ENCODE measurements around the gene VPS39. TPM values are rescaled to one million over a fixed set of nuclear protein-coding genes. Genes with fewer than 3 reads are reported as not detected.

The VPS39 gene
- total and polyA plus RNA-seq, 2 of the 8 experiments (the other 6 are each of a cell fraction or from before 2014, with no cell fraction given): 34.4 to 36.6 TPM

DNA sequence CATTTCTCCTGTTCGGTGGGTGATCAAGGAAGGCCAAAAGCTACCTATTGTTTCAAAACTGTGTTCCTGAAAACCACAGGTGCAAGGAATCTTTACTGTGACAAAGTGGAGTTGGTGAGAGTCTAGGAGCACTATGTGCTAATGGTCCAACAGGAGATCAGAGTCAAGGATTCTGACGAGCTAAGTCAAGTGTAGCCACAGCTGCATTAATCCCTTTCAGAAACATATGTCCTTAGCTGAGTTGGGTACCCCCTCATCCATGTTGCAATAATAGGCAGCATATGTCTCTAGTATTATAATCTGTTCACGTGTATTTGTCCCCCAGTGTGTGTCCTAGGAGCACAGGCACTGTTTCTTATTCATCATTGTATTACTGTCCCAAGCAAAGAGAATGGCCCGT lies 1.7 kb downstream of the VPS39 start:
- ChIA-PET POLR2A (ENCODE audit: partially characterized antibody) (no interaction called here), CTCF (ENCODE audit: partially characterized antibody) (interaction anchor here (1.1 to 2.3 kb wide), 2 partner anchors 68 to 179 kb away, joined by 5 to 6 read pairs; no protein-coding TSS in a partner anchor)
- TF ChIP-seq CHD1 (IDR thresholded peaks at IDR 0.05; ENCODE audit: low read depth, low read length) (no peak), ZNF274 (IDR thresholded peaks at IDR 0.05; ENCODE audit: borderline replicate concordance, extremely low read depth, low read length) (no peak), FOSL1 (IDR thresholded peaks at IDR 0.05; ENCODE audit: insufficient read depth, low read depth, low read length) (no peak), SP4 (IDR thresholded peaks at IDR 0.05; ENCODE audit: low read length) (no peak), GTF2F1 (IDR thresholded peaks at IDR 0.05; ENCODE audit: borderline replicate concordance, low read depth, low read length) (no peak), EZH2 (IDR thresholded peaks at IDR 0.05; ENCODE audit: low read depth, low read length, severe bottlenecking) (no peak), SP1 (IDR thresholded peaks at IDR 0.05; ENCODE audit: low read depth, low read length) (no peak)
- TF ChIP-seq, protein P1, sequence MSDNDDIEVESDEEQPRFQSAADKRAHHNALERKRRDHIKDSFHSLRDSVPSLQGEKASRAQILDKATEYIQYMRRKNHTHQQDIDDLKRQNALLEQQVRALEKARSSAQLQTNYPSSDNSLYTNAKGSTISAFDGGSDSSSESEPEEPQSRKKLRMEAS (IDR thresholded peaks at IDR 0.05): no peak
- TF ChIP-seq, protein P2, sequence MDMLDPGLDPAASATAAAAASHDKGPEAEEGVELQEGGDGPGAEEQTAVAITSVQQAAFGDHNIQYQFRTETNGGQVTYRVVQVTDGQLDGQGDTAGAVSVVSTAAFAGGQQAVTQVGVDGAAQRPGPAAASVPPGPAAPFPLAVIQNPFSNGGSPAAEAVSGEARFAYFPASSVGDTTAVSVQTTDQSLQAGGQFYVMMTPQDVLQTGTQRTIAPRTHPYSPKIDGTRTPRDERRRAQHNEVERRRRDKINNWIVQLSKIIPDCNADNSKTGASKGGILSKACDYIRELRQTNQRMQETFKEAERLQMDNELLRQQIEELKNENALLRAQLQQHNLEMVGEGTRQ (IDR thresholded peaks at IDR 0.05; ENCODE audit: low read length): no peak
- TF ChIP-seq, protein P3, sequence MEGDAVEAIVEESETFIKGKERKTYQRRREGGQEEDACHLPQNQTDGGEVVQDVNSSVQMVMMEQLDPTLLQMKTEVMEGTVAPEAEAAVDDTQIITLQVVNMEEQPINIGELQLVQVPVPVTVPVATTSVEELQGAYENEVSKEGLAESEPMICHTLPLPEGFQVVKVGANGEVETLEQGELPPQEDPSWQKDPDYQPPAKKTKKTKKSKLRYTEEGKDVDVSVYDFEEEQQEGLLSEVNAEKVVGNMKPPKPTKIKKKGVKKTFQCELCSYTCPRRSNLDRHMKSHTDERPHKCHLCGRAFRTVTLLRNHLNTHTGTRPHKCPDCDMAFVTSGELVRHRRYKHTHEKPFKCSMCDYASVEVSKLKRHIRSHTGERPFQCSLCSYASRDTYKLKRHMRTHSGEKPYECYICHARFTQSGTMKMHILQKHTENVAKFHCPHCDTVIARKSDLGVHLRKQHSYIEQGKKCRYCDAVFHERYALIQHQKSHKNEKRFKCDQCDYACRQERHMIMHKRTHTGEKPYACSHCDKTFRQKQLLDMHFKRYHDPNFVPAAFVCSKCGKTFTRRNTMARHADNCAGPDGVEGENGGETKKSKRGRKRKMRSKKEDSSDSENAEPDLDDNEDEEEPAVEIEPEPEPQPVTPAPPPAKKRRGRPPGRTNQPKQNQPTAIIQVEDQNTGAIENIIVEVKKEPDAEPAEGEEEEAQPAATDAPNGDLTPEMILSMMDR (IDR thresholded peaks at IDR 0.05; ENCODE audit: control extremely low read depth in 1 of 3, insufficient read depth in 1 of 3, low read depth in 1 of 3, low read length in 3 of 3): no peak

More for the DNA sequence above, 1.7 kb downstream of the VPS39 start:
- no peak overlapping the region for H2AFZ ChIP-seq (ENCODE audit: low read length)
- no peak overlapping the region for H3K4ac ChIP-seq (replicated peaks; ENCODE audit: insufficient read length, low read depth, low read length)
- peaks cover 0 to 18% of the 10 kb centered on the region in 2 experiments; a peak in 3 of 4 replicates for H3K79me2 ChIP-seq (ENCODE audit: control insufficient read depth in 1 of 2, insufficient read depth in 2 of 2, low read length in 2 of 2)
- no peak overlapping the region for H2BK12ac ChIP-seq (ENCODE audit: low read depth, low read length)
- H3K36me3 ChIP-seq (ENCODE audit: control insufficient read depth in 2 of 4, insufficient read depth in 4 of 4, low read length in 3 of 4): peaks cover 0 to 15% (median 12%) of the 10 kb centered on the region in 4 experiments; a peak in 7 of 8 replicates
- H3K23ac ChIP-seq (ENCODE audit: insufficient read length): no peak overlapping the region
- H4K91ac ChIP-seq (replicated peaks; ENCODE audit: insufficient read length, low read length): no peak overlapping the region
- no peak overlapping the region for H3K27ac ChIP-seq (ENCODE audit: low read depth, low read length)
- H3K14ac ChIP-seq (ENCODE audit: insufficient read length): no peak overlapping the region
- no peaks in the 10 kb centered on the region for H3K27me3 ChIP-seq (replicated peaks in 1 of 4; ENCODE audit: control insufficient read depth in 3 of 4, extremely low read depth in 1 of 4, insufficient read depth in 3 of 4, low read length in 3 of 4)
- H2BK120ac ChIP-seq (replicated peaks; ENCODE audit: low read depth, low read length): no peak overlapping the region
- H2BK5ac ChIP-seq (ENCODE audit: low read depth, low read length): no peak overlapping the region
- DNase-seq (ENCODE audit: low read depth in 1 of 2, low spot score in 2 of 2): no peak
- H3K79me1 ChIP-seq (ENCODE audit: low read depth, low read length): peaks cover 8% of the 10 kb centered on the region
- no peak overlapping the region for H2BK20ac ChIP-seq (ENCODE audit: low read length)
- H2BK15ac ChIP-seq (ENCODE audit: low read length): no peak overlapping the region
- no peak for FAIRE-seq
- no peak overlapping the region for H3K56ac ChIP-seq (replicated peaks; ENCODE audit: insufficient read length, low read depth, low read length)
- no peaks in the 10 kb centered on the region for H3K9me3 ChIP-seq (ENCODE audit: insufficient read depth in 2 of 2, low read depth in 1 of 2, low read length in 1 of 2)
- H3K9ac ChIP-seq (replicated peaks in 1 of 4; ENCODE audit: extremely low read depth in 1 of 4, low read depth in 3 of 4, low read length in 3 of 4): no peak overlapping the region
- H4K8ac ChIP-seq (ENCODE audit: extremely low read depth, insufficient read depth, low read length): no peak overlapping the region
- H4K5ac ChIP-seq (ENCODE audit: insufficient read length, low read depth, low read length): no peak overlapping the region
- H3K23me2 ChIP-seq (ENCODE audit: low read depth, low read length): 0 out of 2 replicates have a peak, but pooled peaks cover 5% of the 10 kb centered on the region
- peak overlapping the region in 1 of 2 experiments; percentile 58; a peak in 1 of 4 replicates for H3K4me2 ChIP-seq (ENCODE audit: insufficient read depth in 1 of 2, low read depth in 2 of 2, low read length in 2 of 2)
- peaks cover 0 to 6% (median 2%) of the 10 kb centered on the region in 4 experiments; a peak in 3 of 7 replicates for H3K4me1 ChIP-seq (replicated peaks in 1 of 4; ENCODE audit: control insufficient read depth in 3 of 4, insufficient read depth in 4 of 4, low read length in 3 of 4)
- no peak overlapping the region for H3K4me3 ChIP-seq (ENCODE audit: extremely low read depth in 1 of 4, insufficient read depth in 2 of 4, low read depth in 3 of 4, low read length in 4 of 4)
- no peak overlapping the region for H2AK5ac ChIP-seq (ENCODE audit: low read depth, low read length)
- no peak overlapping the region for H3K18ac ChIP-seq (ENCODE audit: extremely low read depth, low read length)
- peaks cover 0 to 2% of the 10 kb centered on the region in 2 experiments for H4K20me1 ChIP-seq (replicated peaks in 1 of 2; ENCODE audit: control insufficient read depth in 1 of 2, insufficient read depth in 2 of 2, low read length in 2 of 2)
- 86% methylated on average over 4 of the region's 4 CpGs; no CpG with 5 or more reads in 1 of the 2 experiments for WGBS, 2 experiments (ENCODE audit: extremely low coverage in 1 of 2, insufficient coverage in 1 of 2, insufficient read length in 1 of 2, insufficient replicate concordance in 2 of 2, low coverage in 1 of 2, low lambda C conversion rate in 2 of 2, missing lambda C conversion rate in 1 of 2)
